GM06990 (cell line): Measurements from ENCODE around the gene XRCC3.

Experiments used
- DNase-seq: peaks from one replicate; pipeline ENCODE4 v3.0.0-alpha.2; 2011; ENCODE audit not compliant: insufficient read length; ENCODE audit errors: extremely low read depth
- H3K27me3 ChIP-seq: replicated peaks from 2 replicates; pipeline ENCODE4 v1.6.0; 2011; ENCODE audit warnings: low read length; ENCODE audit not compliant: control insufficient read depth, insufficient read depth
- H3K36me3 ChIP-seq: 2 replicates; pipeline ENCODE4 v1.5.1; 2011; ENCODE audit warnings: low read length; ENCODE audit not compliant: control insufficient read depth, insufficient read depth
- H3K4me3 ChIP-seq: replicated peaks from 2 replicates; pipeline ENCODE4 v1.5.1; 2011; ENCODE audit warnings: low read depth, mild to moderate bottlenecking, control low read depth, low read length
- TF ChIP-seq, protein P1 (sequence below): IDR thresholded peaks from 2 replicates; pipeline ENCODE4 v1.5.1; 2011; ENCODE audit warnings: low read length, control low read depth, mild to moderate bottlenecking, inconsistent platforms; ENCODE audit not compliant: insufficient read depth, poor library complexity, severe bottlenecking

Gene XRCC3

DNA sequence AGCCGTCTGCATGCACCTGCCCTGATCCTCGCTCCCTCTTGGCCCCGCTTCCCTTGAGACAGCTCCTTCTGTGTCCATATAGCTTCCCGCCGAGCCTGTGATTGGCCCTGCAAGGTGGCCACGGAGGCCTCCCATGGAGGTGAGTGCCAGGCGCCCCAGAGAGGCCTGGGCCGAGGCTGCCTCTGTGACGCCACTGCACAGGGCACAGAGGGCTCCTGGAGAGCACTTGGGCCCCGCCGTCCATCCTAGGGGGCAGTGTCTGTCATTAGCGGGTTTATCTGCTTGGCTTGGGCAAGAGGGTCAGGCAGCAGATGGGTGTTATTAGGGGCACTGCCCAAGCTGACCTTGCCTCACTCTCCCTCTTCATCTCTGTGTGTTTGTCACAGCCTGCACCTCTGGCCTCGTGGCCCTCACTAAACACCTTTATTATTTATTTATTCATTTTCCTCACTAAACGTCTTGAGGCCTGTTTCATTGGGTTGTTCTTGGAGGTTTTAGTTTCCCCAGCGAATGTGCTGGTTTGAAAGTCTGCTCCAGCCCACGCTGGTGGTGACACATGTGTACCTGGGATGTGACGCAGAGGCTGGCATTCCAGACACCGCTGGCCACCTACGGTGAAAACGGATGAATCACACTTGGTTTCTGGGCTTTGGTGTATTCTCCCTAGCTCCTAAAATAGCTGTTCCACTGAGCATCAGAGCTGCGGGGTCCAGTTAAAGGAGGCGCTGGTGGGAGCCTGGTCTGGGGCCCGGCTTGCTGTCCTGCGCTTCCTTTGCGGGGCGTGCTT lies 6.3 kb upstream of the XRCC3 start:
- no peaks in the 10 kb centered on the region for H3K27me3 ChIP-seq
- H3K36me3 ChIP-seq, result peaks cover 2% of the 10 kb centered on the region
- no peak overlapping the region for H3K4me3 ChIP-seq
- DNase-seq, result no peak
- TF ChIP-seq, protein P1, sequence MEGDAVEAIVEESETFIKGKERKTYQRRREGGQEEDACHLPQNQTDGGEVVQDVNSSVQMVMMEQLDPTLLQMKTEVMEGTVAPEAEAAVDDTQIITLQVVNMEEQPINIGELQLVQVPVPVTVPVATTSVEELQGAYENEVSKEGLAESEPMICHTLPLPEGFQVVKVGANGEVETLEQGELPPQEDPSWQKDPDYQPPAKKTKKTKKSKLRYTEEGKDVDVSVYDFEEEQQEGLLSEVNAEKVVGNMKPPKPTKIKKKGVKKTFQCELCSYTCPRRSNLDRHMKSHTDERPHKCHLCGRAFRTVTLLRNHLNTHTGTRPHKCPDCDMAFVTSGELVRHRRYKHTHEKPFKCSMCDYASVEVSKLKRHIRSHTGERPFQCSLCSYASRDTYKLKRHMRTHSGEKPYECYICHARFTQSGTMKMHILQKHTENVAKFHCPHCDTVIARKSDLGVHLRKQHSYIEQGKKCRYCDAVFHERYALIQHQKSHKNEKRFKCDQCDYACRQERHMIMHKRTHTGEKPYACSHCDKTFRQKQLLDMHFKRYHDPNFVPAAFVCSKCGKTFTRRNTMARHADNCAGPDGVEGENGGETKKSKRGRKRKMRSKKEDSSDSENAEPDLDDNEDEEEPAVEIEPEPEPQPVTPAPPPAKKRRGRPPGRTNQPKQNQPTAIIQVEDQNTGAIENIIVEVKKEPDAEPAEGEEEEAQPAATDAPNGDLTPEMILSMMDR, result no peak

DNA sequence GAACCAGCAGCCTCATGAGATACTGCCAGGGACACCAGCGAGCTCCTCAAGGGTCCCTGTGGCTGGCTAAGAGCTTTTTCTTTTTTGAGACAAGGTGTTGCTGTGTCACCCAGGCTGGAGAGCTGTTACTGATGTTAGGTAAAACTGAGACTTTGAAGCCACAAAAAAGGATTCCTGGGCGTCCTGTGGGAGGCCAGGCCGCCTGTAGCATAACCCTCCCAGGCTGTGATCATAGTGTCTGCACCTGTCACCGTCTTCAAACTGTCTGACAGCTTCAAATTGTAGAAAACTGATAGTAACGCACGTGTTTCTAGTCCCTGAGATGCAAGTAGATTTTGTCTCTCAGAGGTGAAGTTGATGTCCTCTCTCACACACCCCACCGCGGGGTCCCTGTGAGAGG lies 4.5 kb upstream of the XRCC3 start:
- Histone ChIP-seq H3K36me3 (no peaks in the 10 kb centered on the region), H3K27me3 (no peaks in the 10 kb centered on the region), H3K4me3 (no peak overlapping the region)
- TF ChIP-seq, protein P1, result no peak
- DNase-seq, result no peak

DNA sequence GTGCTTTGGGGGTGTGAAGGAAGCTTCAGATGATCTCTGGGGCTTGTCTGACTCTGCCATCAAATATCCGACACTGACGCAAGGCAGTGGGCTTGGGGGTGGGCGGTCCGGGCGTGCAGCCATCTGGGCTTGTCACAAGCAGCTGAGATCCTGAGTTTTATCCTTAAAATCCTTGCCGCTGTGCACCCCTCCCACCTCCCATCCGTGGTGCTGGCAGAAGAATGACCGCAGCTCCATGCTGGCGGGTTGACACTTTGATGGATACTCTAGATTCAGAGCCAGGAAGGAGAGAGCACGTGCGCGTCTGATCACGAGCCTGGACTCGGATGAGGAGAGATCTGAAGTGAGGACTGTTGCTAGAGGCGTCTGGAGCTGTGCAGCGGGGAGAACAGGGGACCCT lies 3.3 kb upstream of the XRCC3 start:
- Histone ChIP-seq H3K27me3 (no peaks in the 10 kb centered on the region), H3K36me3 (no peaks in the 10 kb centered on the region), H3K4me3 (no peak overlapping the region)
- TF ChIP-seq, protein P1, result no peak
- no peak for DNase-seq

DNA sequence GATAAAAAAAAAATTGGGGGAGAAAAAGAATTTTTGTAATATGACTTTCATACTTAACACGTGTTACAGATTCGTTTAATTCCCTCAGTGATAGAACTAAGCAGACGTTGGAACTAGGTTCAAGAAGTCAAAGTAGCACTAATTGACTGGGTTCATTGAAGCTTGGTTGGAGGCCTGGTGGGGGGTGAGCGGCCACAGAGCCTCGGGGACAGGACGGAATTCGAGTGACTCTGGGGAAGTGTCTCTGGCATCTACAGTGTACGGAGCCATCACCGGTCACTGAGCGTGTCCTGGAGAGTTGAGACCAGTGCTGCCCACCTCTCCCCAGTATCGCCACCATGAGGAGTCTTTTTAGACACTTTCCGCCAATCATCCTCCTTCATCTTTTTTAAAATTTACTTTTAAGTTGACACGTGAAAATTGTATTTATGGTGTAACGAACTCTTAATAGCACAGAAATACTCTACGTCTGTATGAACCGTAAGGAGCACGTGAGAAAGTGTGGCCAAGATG lies 1.7 kb upstream of the XRCC3 start:
- Histone ChIP-seq H3K27me3 (no peaks in the 10 kb centered on the region), H3K36me3 (peaks cover 3% of the 10 kb centered on the region), H3K4me3 (peak overlapping the region; percentile 79)
- TF ChIP-seq, protein P1, result no peak
- DNase-seq, result no peak

DNA sequence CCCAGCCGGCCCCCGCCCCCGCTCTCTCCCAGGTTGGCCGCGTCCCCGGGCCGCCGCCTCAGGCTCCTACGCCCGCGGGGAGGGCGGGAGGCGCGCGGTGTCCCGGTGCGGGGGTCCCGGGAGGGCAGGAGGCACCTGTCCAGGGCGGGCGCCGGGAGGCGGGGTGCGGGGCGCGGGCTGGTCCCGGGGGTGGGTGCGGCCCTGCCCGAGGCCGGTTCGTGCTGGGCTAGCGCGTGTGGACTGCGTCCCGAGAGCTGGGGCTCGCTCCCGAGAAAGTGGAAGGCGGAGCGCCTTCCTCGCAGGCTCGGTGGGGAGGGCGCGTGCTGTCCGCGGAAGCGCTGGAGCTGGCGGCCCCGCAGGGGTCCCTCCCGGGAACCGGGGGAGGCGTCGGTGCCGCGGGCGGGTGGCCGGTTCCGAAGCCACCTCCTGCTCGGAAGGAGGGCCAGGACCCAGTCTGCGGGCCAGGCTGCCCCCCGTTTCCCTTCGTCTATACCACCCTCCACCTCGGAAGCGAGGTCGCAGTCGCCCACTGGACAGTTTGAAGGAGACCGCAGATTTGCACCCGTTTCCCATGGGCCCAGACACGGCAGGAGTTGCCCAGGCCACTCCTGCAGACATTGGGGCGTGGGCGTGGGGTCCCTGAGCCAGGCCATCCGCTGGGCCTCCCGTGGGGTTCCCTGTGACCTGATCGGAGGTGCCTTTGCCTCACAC lies 995 bp upstream of the XRCC3 start:
- Histone ChIP-seq H3K27me3 (no peaks in the 10 kb centered on the region), H3K36me3 (peaks cover 3% of the 10 kb centered on the region), H3K4me3 (peak overlapping the region; percentile 79)
- no peak for DNase-seq
- TF ChIP-seq, protein P1, result no peak
